Hepatocyte (in vitro differentiated cells): Measurements from ENCODE around the gene CTNNA2. TPM values are rescaled to one million over a fixed set of nuclear protein-coding genes. Genes with fewer than 3 reads are reported as not detected.

Experiments
- DNase-seq: peaks from one replicate; pipeline ENCODE4 v3.0.0-alpha.2; 2016; ENCODE audit warnings: low spot score
- H2AFZ ChIP-seq: fragments of 200-600 bp; sonication (generic); 2 replicates; pipeline ENCODE4 v1.6.0; 2016; ENCODE audit warnings: antibody characterized with exemption, mild to moderate bottlenecking
- H3K27ac ChIP-seq: fragments of 200-600 bp; sonication (generic); 2 replicates; pipeline ENCODE4 v1.5.1; 2016; ENCODE audit warnings: mild to moderate bottlenecking
- H3K27me3 ChIP-seq: fragments of 200-600 bp; sonication (generic); 2 replicates; pipeline ENCODE4 v1.6.1; 2016
- H3K36me3 ChIP-seq: fragments of 200-600 bp; sonication (generic); replicated peaks from 2 replicates; pipeline ENCODE4 v1.5.1; 2016; ENCODE audit warnings: low read depth; ENCODE audit not compliant: insufficient read depth
- H3K4me1 ChIP-seq: fragments of 200-600 bp; sonication (generic); 2 replicates; pipeline ENCODE4 v1.5.1; 2016; ENCODE audit warnings: mild to moderate bottlenecking, moderate library complexity; ENCODE audit not compliant: insufficient read depth
- H3K4me2 ChIP-seq: fragments of 200-600 bp; sonication (generic); 2 replicates; pipeline ENCODE4 v1.6.0; 2016
- H3K4me3 ChIP-seq: fragments of 200-600 bp; sonication (generic); 2 replicates; pipeline ENCODE4 v1.5.1; 2016; ENCODE audit warnings: mild to moderate bottlenecking
- H3K79me2 ChIP-seq: fragments of 200-600 bp; sonication (generic); 2 replicates; pipeline ENCODE4 v1.6.0; 2017; ENCODE audit warnings: mild to moderate bottlenecking
- H3K9me2 ChIP-seq: fragments of 200-600 bp; sonication (generic); replicated peaks from 2 replicates; pipeline ENCODE4 v1.6.0; 2017; ENCODE audit warnings: mild to moderate bottlenecking; ENCODE audit not compliant: insufficient read depth
- H3K9me3 ChIP-seq: fragments of 200-600 bp; sonication (generic); 2 replicates; pipeline ENCODE4 v1.5.1; 2016; ENCODE audit warnings: low read depth, mild to moderate bottlenecking
- H4K20me1 ChIP-seq: fragments of 200-600 bp; sonication (generic); 2 replicates; pipeline ENCODE4 v1.6.0; 2016; ENCODE audit warnings: mild to moderate bottlenecking; ENCODE audit not compliant: insufficient read depth, poor library complexity, severe bottlenecking
- CTCF ChIP-seq: fragments of 200-600 bp; sonication (generic); IDR thresholded peaks from 2 replicates; pipeline ENCODE4 v1.5.1; 2016; ENCODE audit warnings: antibody characterized with exemption, mild to moderate bottlenecking; ENCODE audit not compliant: poor library complexity
- EZH2 ChIP-seq: fragments of 200-600 bp; sonication (generic); IDR thresholded peaks from 2 replicates; pipeline ENCODE4 v1.6.1; 2016; ENCODE audit warnings: antibody characterized with exemption, mild to moderate bottlenecking, borderline replicate concordance
- EZH2phosphoT487 ChIP-seq: fragments of 200-600 bp; sonication (generic); IDR thresholded peaks from one replicate; pipeline ENCODE4 v1.6.1; 2018; ENCODE audit warnings: antibody characterized with exemption, mild to moderate bottlenecking, low read depth, moderate library complexity; ENCODE audit not compliant: unreplicated experiment, severe bottlenecking
- WGBS: methylation state at CpG from one replicate; pipeline ENCODE4 v1.1.6; 2016; ENCODE audit warnings: low lambda C conversion rate; ENCODE audit errors: missing lambda C conversion rate; 5-methylcytosine and 5-hydroxymethylcytosine counted together
- polyA plus RNA-seq: library from polyadenylated mRNA; unstranded; fragments of >200 nt; fragmentation: Nextera tagmentation; extraction: Ambion mirVana; gene quantifications from 2 replicates; pipeline ENCODE4 v1.2.1, GENCODE V29; 2016
- total RNA-seq: library from RNA; depleted of rRNA; stranded (reverse); fragments of >200 nt; gene quantifications from 2 replicates; pipeline ENCODE4 v1.2.3, GENCODE V29; 2014

The CTNNA2 gene
- total and polyA plus RNA-seq, 2 experiments from 2014 or later, result 0.79 to 4.4 TPM

- H3K9me3 ChIP-seq, result no peaks in the 10 kb centered on the region
- WGBS, result 91% methylated on average over 2 of the region's 2 CpGs
- H3K36me3 ChIP-seq, result no peaks in the 10 kb centered on the region
- H3K9me2 ChIP-seq, result no peaks in the 10 kb centered on the region
- DNase-seq, result no peak
- no peak for TF ChIP-seq CTCF
- TF ChIP-seq EZH2, result no peak
- no peak for TF ChIP-seq EZH2phosphoT487
- H3K27me3 ChIP-seq, result no peaks in the 10 kb centered on the region
- no peak overlapping the region for H3K27ac ChIP-seq
- no peak overlapping the region for H3K4me2 ChIP-seq
- H3K79me2 ChIP-seq, result no peaks in the 10 kb centered on the region
- H4K20me1 ChIP-seq, result no peaks in the 10 kb centered on the region
- no peak overlapping the region for H2AFZ ChIP-seq
- H3K4me3 ChIP-seq, result no peak overlapping the region
- no peaks in the 10 kb centered on the region for H3K4me1 ChIP-seq
Observed at GRCh38 chr2:80280598-80280997, 767.7 kb downstream of the CTNNA2 start.

- Histone ChIP-seq H4K20me1 (no peaks in the 10 kb centered on the region), H3K4me2 (no peak overlapping the region), H3K27ac (no peak overlapping the region), H3K27me3 (no peaks in the 10 kb centered on the region), H3K9me3 (no peaks in the 10 kb centered on the region), H3K4me3 (no peak overlapping the region), H3K9me2 (no peaks in the 10 kb centered on the region), H3K36me3 (no peaks in the 10 kb centered on the region), H3K79me2 (no peaks in the 10 kb centered on the region), H2AFZ (no peak overlapping the region), H3K4me1 (no peaks in the 10 kb centered on the region)
- DNase-seq, result no peak
- 82% methylated on average over 1 of the region's 1 CpG for WGBS
- TF ChIP-seq EZH2phosphoT487, result no peak
- no peak for TF ChIP-seq EZH2
- no peak for TF ChIP-seq CTCF
Observed at GRCh38 chr2:80281049-80281448, 768.2 kb downstream of the CTNNA2 start.

- DNase-seq, result peak; percentile 65
Observed at GRCh38 chr2:80288576-80288975, 775.7 kb downstream of the CTNNA2 start.

More at GRCh38 chr2:80288576-80288975, 775.7 kb downstream of the CTNNA2 start:
- Histone ChIP-seq H2AFZ (peak overlapping the region; percentile 21), H4K20me1 (no peaks in the 10 kb centered on the region), H3K4me1 (peaks cover 8% of the 10 kb centered on the region), H3K27me3 (no peaks in the 10 kb centered on the region), H3K36me3 (no peaks in the 10 kb centered on the region), H3K4me2 (peak overlapping the region; percentile 23), H3K79me2 (no peaks in the 10 kb centered on the region), H3K9me2 (no peaks in the 10 kb centered on the region), H3K4me3 (no peak overlapping the region), H3K27ac (no peak overlapping the region), H3K9me3 (no peaks in the 10 kb centered on the region)
- 44% methylated on average over 5 of the region's 5 CpGs for WGBS
- TF ChIP-seq EZH2, result no peak
- TF ChIP-seq EZH2phosphoT487, result no peak
- TF ChIP-seq CTCF, result peak; percentile 60
